Tibial nerve (tissue), 4 donors: Measurements from ENCODE around the gene C14orf119.

Experiments
- CTCF ChIP-seq, 5 experiments: fragments of 200-600 bp in 3 of 5; fragments of 450-650 bp in 2 of 5; sonication (generic) in 3 of 5; IDR thresholded peaks; one replicate each; pipeline ENCODE4 v1.5.1; 2016 to 2019; ENCODE audit warnings: antibody characterized with exemption in 5 of 5, mild to moderate bottlenecking in 3 of 5, moderate library complexity in 2 of 5
- EP300 ChIP-seq, 2 donors: sonication (generic); formaldehyde crosslinking; IDR thresholded peaks; one replicate each; pipeline ENCODE4 v1.6.1; 2017; ENCODE audit warnings: antibody characterized with exemption in 2 of 2, mild to moderate bottlenecking in 1 of 2
- POLR2A ChIP-seq, 2 donors: fragments of 450-650 bp; IDR thresholded peaks; one replicate each; pipeline ENCODE4 v1.6.1; 2017; ENCODE audit warnings: antibody characterized with exemption in 2 of 2, mild to moderate bottlenecking in 2 of 2, moderate library complexity in 2 of 2

- TF ChIP-seq EP300 (IDR thresholded peaks at IDR 0.05), result no peak
- no peak for TF ChIP-seq POLR2A (IDR thresholded peaks at IDR 0.05)
- no peak for TF ChIP-seq CTCF (IDR thresholded peaks at IDR 0.05)
Observed at GRCh38 chr14:23123419-23123818, 28.1 kb downstream of the C14orf119 start.
